Motor neuron (in vitro differentiated cells): ENCODE measurements around the gene PCDHGB1. TPM values are rescaled to one million over a fixed set of nuclear protein-coding genes. Genes with fewer than 3 reads are reported as not detected.
"Not testable (repeated sequence)": the region's sequence is repeated elsewhere in the genome, so short reads cannot be mapped to it uniquely, and the experiment has no call there.

Experiments used
- ATAC-seq, 8 experiments: fragments of 200-7000 bp; cut with Tn5 transposase; replicated peaks in 6 of 8; 2 replicates each; pipeline ENCODE4 v1.8.0; 2021; ENCODE audit warnings: mild to moderate bottlenecking in 8 of 8, moderate library complexity in 8 of 8
- H3K27ac ChIP-seq, 2 donors: fragments of 250-450 bp; sonication (Bioruptor Pico); 2 replicates each; pipeline ENCODE4 v1.9.0; 2021; ENCODE audit warnings: antibody characterized with exemption in 2 of 2, mild to moderate bottlenecking in 2 of 2, moderate library complexity in 1 of 2
- H3K4me1 ChIP-seq, 2 donors: fragments of 250-450 bp; sonication (Bioruptor Pico); replicated peaks in 1 of 2; 2 replicates each; pipeline ENCODE4 v1.6.1; 2021; ENCODE audit warnings: antibody characterized with exemption in 2 of 2, mild to moderate bottlenecking in 2 of 2, moderate library complexity in 1 of 2
- H3K4me3 ChIP-seq, 5 donors: fragments of 250-450 bp; sonication (Bioruptor Pico); 2 replicates each; pipeline ENCODE4 v1.9.0; 2021; ENCODE audit warnings: antibody characterized with exemption in 5 of 5, mild to moderate bottlenecking in 5 of 5, moderate library complexity in 4 of 5
- WGBS, 10 experiments: fragments of 450-650 bp; shearing (Covaris generic); methylation state at CpG; one replicate each; pipeline ENCODE4 v1.0.0; 2022; 5-methylcytosine and 5-hydroxymethylcytosine counted together
- in situ Hi-C, 9 experiments: fragments of 400-800 bp; cut with MboI; loops; one replicate each; pipeline ENCODE4 v1.15.0; 2021; ENCODE audit warnings: low sequenced_read_pairs in 9 of 9, low pct_unique_long_range_greater_than_20kb in 2 of 9; ENCODE audit not compliant: unreplicated experiment in 9 of 9
- total RNA-seq, 8 experiments: library from RNA; unstranded; fragments of 300-600 nt; gene quantifications; 2 replicates each; pipeline versions ENCODE4 v1.2.3 to v1.2.4, GENCODE V29; 2022

PCDHGB1 gene
- total RNA-seq, 8 experiments from 2014 or later: 0.33 to 4.4 (median 0.83) TPM

GRCh38 chr5:141375444-141376155 is 25.7 kb downstream of the PCDHGB1 start:
- in situ Hi-C loops, ATAC-seq, H3K4me1 ChIP-seq, H3K4me3 ChIP-seq, H3K27ac ChIP-seq: not testable (repeated sequence)
- 0 to 91% (median 50%) methylated on average over 1 to 7 of the region's 48 CpGs; no CpG with 5 or more reads in 6 of the 10 experiments for WGBS, 10 experiments

GRCh38 chr5:141382469-141383294 is 32.8 kb downstream of the PCDHGB1 start, which contains the start of gene PCDHGA7:
TSS of gene PCDHGA7 (plus strand) at chr5:141382742. CDS start at chr5:141382900, 158 bp downstream.
- in situ Hi-C loops: no loop called here
- Histone ChIP-seq H3K27ac (no peak within 1 kb of the TSS), H3K4me1 (no peaks in the 10 kb centered on the region), H3K4me3 (no peak within 1 kb of the TSS)
- 24 to 94% (median 72%) methylated on average over 1 to 17 of the region's 37 CpGs for WGBS, 10 experiments
- peak in 2 of 8 experiments; percentile 47 to 64 for ATAC-seq

- WGBS, 10 experiments: 34 to 95% (median 80%) methylated on average over 1 to 16 of the region's 21 CpGs; no CpG with 5 or more reads in 3 of the 10 experiments
These were observed 33.4 kb downstream of the PCDHGB1 start for GRCh38 chr5:141383345-141383744.

GRCh38 chr5:141384471-141385267 is 34.8 kb downstream of the PCDHGB1 start:
- ATAC-seq: no peak
- Histone ChIP-seq H3K27ac (no peak overlapping the region), H3K4me3 (no peak overlapping the region), H3K4me1 (no peaks in the 10 kb centered on the region)
- WGBS, 10 experiments: 5 to 97% (median 86%) methylated on average over 3 to 23 of the region's 43 CpGs; no CpG with 5 or more reads in 4 of the 10 experiments
- in situ Hi-C loops: no loop called here

More at GRCh38 chr5:141383345-141383744, 33.4 kb downstream of the PCDHGB1 start:
- no peak overlapping the region for H3K4me3 ChIP-seq
- ATAC-seq: no peak
- no peak overlapping the region for H3K27ac ChIP-seq
- no peaks in the 10 kb centered on the region for H3K4me1 ChIP-seq
- in situ Hi-C loops: no loop called here

GRCh38 chr5:141387557-141388311 is 37.8 kb downstream of the PCDHGB1 start, which contains the start of gene PCDHGB4:
TSS of gene PCDHGB4 (plus strand) at chr5:141387698. CDS start at chr5:141387885, 187 bp downstream.
- H3K4me1 ChIP-seq, H3K27ac ChIP-seq, in situ Hi-C loops: not testable (repeated sequence)
- WGBS, 10 experiments: 0 to 82% (median 48%) methylated on average over 2 to 12 of the region's 40 CpGs; no CpG with 5 or more reads in 4 of the 10 experiments
- ATAC-seq: peak in 5 of 8 experiments; percentile 60 to 99 (median 74)
- peak within 1 kb of the TSS in 1 of 5 donors; percentile 46 for H3K4me3 ChIP-seq

- Histone ChIP-seq H3K4me3 (peak overlapping the region in 1 of 5 donors; percentile 24), H3K4me1 (no peaks in the 10 kb centered on the region), H3K27ac (no peak overlapping the region)
- ATAC-seq: no peak
- in situ Hi-C loops: no loop called here
- 27 to 100% (median 84%) methylated on average over 3 to 9 of the region's 10 CpGs for WGBS, 10 experiments
These were observed 38.8 kb downstream of the PCDHGB1 start for GRCh38 chr5:141388661-141389060.

- ATAC-seq: no peak
- no peaks in the 10 kb centered on the region for H3K4me1 ChIP-seq
- in situ Hi-C loops: no loop called here
- no peak overlapping the region for H3K27ac ChIP-seq
- 18 to 100% (median 92%) methylated on average over 2 to 53 of the region's 77 CpGs; no CpG with 5 or more reads in 4 of the 10 experiments for WGBS, 10 experiments
- H3K4me3 ChIP-seq: no peak overlapping the region
These were observed 39.5 kb downstream of the PCDHGB1 start for GRCh38 chr5:141389153-141390042.

- H3K4me3 ChIP-seq: no peak within 1 kb of the TSS
- in situ Hi-C loops: no loop called here
- H3K4me1 ChIP-seq: no peaks in the 10 kb centered on the region
- no peak within 1 kb of the TSS for H3K27ac ChIP-seq
- no peak for ATAC-seq
- 15 to 96% (median 83%) methylated on average over 1 to 38 of the region's 38 CpGs for WGBS, 10 experiments
These were observed 42.7 kb downstream of the PCDHGB1 start, which contains the start of gene PCDHGA8 for GRCh38 chr5:141392429-141393198. TSS of gene PCDHGA8 (plus strand) at chr5:141392633. CDS start at chr5:141392814, 181 bp downstream.

GRCh38 chr5:141393267-141393666 is 43.4 kb downstream of the PCDHGB1 start:
- in situ Hi-C loops: no loop called here
- H3K27ac ChIP-seq: no peak overlapping the region
- no peaks in the 10 kb centered on the region for H3K4me1 ChIP-seq
- 0 to 97% (median 90%) methylated on average over 2 to 18 of the region's 21 CpGs for WGBS, 10 experiments
- H3K4me3 ChIP-seq: no peak overlapping the region
- no peak for ATAC-seq

GRCh38 chr5:141394401-141395187 is 44.7 kb downstream of the PCDHGB1 start:
- in situ Hi-C loops, H3K4me1 ChIP-seq, H3K4me3 ChIP-seq, H3K27ac ChIP-seq, ATAC-seq: not testable (repeated sequence)
- WGBS, 10 experiments: 60 to 100% (median 88%) methylated on average over 1 to 12 of the region's 53 CpGs; no CpG with 5 or more reads in 4 of the 10 experiments
